Measurements from ENCODE around the gene GRIP1.

The GRIP1 gene

GRCh38 chr12:66430106-66430505 lies 248.8 kb downstream of the GRIP1 start:
- no peak for DNase-seq

GRCh38 chr12:66428870-66429269 lies 250.0 kb downstream of the GRIP1 start:
- no peak for DNase-seq

- no peak for DNase-seq
These were observed 250.6 kb downstream of the GRIP1 start for GRCh38 chr12:66428261-66428660.

- DNase-seq: peak; percentile 26 to 65
These were observed 252.2 kb downstream of the GRIP1 start for GRCh38 chr12:66426696-66427095.

GRCh38 chr12:66423266-66423665 lies 255.6 kb downstream of the GRIP1 start:
- no peak for DNase-seq

GRCh38 chr12:66418908-66419307 lies 260.0 kb downstream of the GRIP1 start:
- DNase-seq: no peak

GRCh38 chr12:66417217-66417616 lies 261.7 kb downstream of the GRIP1 start:
- no peak for DNase-seq

GRCh38 chr12:66409195-66409871 lies 269.5 kb downstream of the GRIP1 start:
- DNase-seq: peak; percentile 6 to 74

- no peak for DNase-seq
These were observed 273.5 kb downstream of the GRIP1 start for GRCh38 chr12:66405395-66405794.

GRCh38 chr12:66403746-66404145 lies 275.1 kb downstream of the GRIP1 start:
- peak; percentile 82 to 92 for DNase-seq

GRCh38 chr12:66399911-66400306 lies 279.0 kb downstream of the GRIP1 start:
- DNase-seq: peak in 1 of 2 experiments; percentile 10

- no peak for DNase-seq
These were observed 279.7 kb downstream of the GRIP1 start for GRCh38 chr12:66398931-66399910.

GRCh38 chr12:66397574-66398290 lies 281.1 kb downstream of the GRIP1 start:
- no peak for DNase-seq

- DNase-seq: no peak
These were observed 285.0 kb downstream of the GRIP1 start for GRCh38 chr12:66393890-66394289.

GRCh38 chr12:66392266-66392915 lies 286.5 kb downstream of the GRIP1 start:
- DNase-seq: no peak

GRCh38 chr12:66388517-66388916 lies 290.4 kb downstream of the GRIP1 start:
- DNase-seq: no peak

- no peak for DNase-seq
These were observed 291.8 kb downstream of the GRIP1 start for GRCh38 chr12:66387117-66387516.

- no peak for DNase-seq
These were observed 297.9 kb downstream of the GRIP1 start for GRCh38 chr12:66380769-66381535.

GRCh38 chr12:66379616-66380015 lies 299.3 kb downstream of the GRIP1 start:
- no peak for DNase-seq

GRCh38 chr12:66375560-66375959 lies 303.3 kb downstream of the GRIP1 start:
- DNase-seq: no peak

GRCh38 chr12:66371982-66372381 lies 306.9 kb downstream of the GRIP1 start:
- peak; percentile 7 to 9 for DNase-seq

All from NCI-H526 (cell line).